PC-3 (cell line): Measurements from ENCODE around the gene KBTBD3.

Source experiments
- EZH2 ChIP-seq: fragments of 300-600 bp; sonication (generic); IDR thresholded peaks from one replicate; pipeline ENCODE4 v1.6.1; 2017; ENCODE audit warnings: antibody characterized with exemption, mild to moderate bottlenecking, low read length; ENCODE audit not compliant: unreplicated experiment
- EZH2phosphoT487 ChIP-seq: fragments of 300-600 bp; sonication (generic); IDR thresholded peaks from 2 replicates; pipeline ENCODE4 v1.6.1; 2018; ENCODE audit warnings: mild to moderate bottlenecking, antibody characterized with exemption, low read length, borderline replicate concordance
- TF ChIP-seq, protein P1 (sequence below): fragments of 300-600 bp; sonication (generic); conservative IDR thresholded peaks from 2 replicates; pipeline ENCODE4 v1.5.1; 2017; ENCODE audit warnings: antibody characterized with exemption, low read depth, mild to moderate bottlenecking, low read length

DNA sequence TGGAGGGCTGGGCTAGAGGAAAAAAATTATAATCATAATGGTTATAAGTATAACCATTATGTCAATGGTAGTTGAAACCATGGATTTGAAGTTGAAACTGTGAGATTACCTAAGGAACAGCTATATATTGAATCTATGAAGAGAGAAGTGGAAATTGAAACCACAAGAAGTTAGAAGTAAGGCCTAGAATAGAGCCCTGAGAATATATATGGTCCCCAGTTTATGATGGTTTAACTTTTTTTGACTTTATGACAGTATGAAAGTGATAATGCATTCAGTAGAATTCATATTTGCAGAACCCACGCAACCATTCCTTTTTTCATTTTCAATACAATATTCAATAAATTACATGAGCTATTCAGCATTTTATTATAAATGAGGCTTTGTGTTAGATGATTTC is 15.3 kb upstream of the KBTBD3 start:
- TF ChIP-seq, protein P1, sequence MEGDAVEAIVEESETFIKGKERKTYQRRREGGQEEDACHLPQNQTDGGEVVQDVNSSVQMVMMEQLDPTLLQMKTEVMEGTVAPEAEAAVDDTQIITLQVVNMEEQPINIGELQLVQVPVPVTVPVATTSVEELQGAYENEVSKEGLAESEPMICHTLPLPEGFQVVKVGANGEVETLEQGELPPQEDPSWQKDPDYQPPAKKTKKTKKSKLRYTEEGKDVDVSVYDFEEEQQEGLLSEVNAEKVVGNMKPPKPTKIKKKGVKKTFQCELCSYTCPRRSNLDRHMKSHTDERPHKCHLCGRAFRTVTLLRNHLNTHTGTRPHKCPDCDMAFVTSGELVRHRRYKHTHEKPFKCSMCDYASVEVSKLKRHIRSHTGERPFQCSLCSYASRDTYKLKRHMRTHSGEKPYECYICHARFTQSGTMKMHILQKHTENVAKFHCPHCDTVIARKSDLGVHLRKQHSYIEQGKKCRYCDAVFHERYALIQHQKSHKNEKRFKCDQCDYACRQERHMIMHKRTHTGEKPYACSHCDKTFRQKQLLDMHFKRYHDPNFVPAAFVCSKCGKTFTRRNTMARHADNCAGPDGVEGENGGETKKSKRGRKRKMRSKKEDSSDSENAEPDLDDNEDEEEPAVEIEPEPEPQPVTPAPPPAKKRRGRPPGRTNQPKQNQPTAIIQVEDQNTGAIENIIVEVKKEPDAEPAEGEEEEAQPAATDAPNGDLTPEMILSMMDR, result no peak
- TF ChIP-seq EZH2, result no peak
- no peak for TF ChIP-seq EZH2phosphoT487
